OCI-LY1 (cell line): Measurements from ENCODE around the gene TPSD1.

Experiments used
- H2AFZ ChIP-seq: fragments of 200-600 bp; sonication (generic), shearing (Covaris generic); 2 replicates; pipeline ENCODE4 v1.6.0; 2014; ENCODE audit warnings: antibody characterized with exemption, mild to moderate bottlenecking, low read length
- H3F3A ChIP-seq: fragments of 200-600 bp; sonication (generic), shearing (Covaris generic); 2 replicates; pipeline ENCODE4 v1.6.0; 2014; ENCODE audit warnings: mild to moderate bottlenecking, antibody characterized with exemption, low read length, moderate library complexity; ENCODE audit not compliant: insufficient read depth
- H3K27ac ChIP-seq: fragments of 200-600 bp; sonication (generic); 2 replicates; pipeline ENCODE4 v1.5.1; 2014; ENCODE audit warnings: low read length, mixed run types, mild to moderate bottlenecking, low read depth; ENCODE audit not compliant: poor library complexity, severe bottlenecking
- H3K27me3 ChIP-seq: fragments of 200-600 bp; sonication (generic); 2 replicates; pipeline ENCODE4 v1.6.0; 2014; ENCODE audit warnings: antibody characterized with exemption, mild to moderate bottlenecking, low read length, moderate library complexity; ENCODE audit not compliant: insufficient read depth
- H3K36me3 ChIP-seq: fragments of 200-600 bp; sonication (generic); 2 replicates; pipeline ENCODE4 v1.6.1; 2014; ENCODE audit warnings: mild to moderate bottlenecking, antibody characterized with exemption, low read length, moderate library complexity, mixed read lengths; ENCODE audit not compliant: insufficient read depth
- H3K4me1 ChIP-seq: fragments of 200-600 bp; sonication (generic); 2 replicates; pipeline ENCODE4 v1.5.1; 2014; ENCODE audit warnings: mild to moderate bottlenecking, low read length, moderate library complexity; ENCODE audit not compliant: insufficient read depth, severe bottlenecking
- H3K4me2 ChIP-seq: fragments of 200-600 bp; sonication (generic), shearing (Covaris generic); 2 replicates; pipeline ENCODE4 v1.6.1; 2014; ENCODE audit warnings: low read length
- H3K4me3 ChIP-seq: fragments of 200-600 bp; sonication (generic); 2 replicates; pipeline ENCODE4 v1.5.1; 2014; ENCODE audit warnings: low read length, low read depth, mild to moderate bottlenecking, mixed read lengths; ENCODE audit not compliant: poor library complexity, severe bottlenecking
- H3K79me2 ChIP-seq: fragments of 200-600 bp; shearing (Covaris generic); 2 replicates; pipeline ENCODE4 v1.6.1; 2016; ENCODE audit warnings: mixed run types, low read length, mixed read lengths; ENCODE audit not compliant: insufficient read depth
- H3K9ac ChIP-seq: fragments of 200-600 bp; sonication (generic), shearing (Covaris generic); 2 replicates; pipeline ENCODE4 v1.6.1; 2014; ENCODE audit warnings: mild to moderate bottlenecking, low read length, mixed read lengths
- H3K9me2 ChIP-seq: fragments of 200-600 bp; sonication (generic), shearing (Covaris generic); 2 replicates; pipeline ENCODE4 v1.6.1; 2014; ENCODE audit warnings: low read depth, mild to moderate bottlenecking, low read length, mixed read lengths
- H3K9me3 ChIP-seq: fragments of 200-600 bp; shearing (Covaris generic); 2 replicates; pipeline ENCODE4 v1.6.1; 2014; ENCODE audit warnings: low read length, mixed read lengths
- H4K20me1 ChIP-seq: fragments of 200-600 bp; sonication (generic), shearing (Covaris generic); 2 replicates; pipeline ENCODE4 v1.6.0; 2016; ENCODE audit warnings: mild to moderate bottlenecking, low read length; ENCODE audit not compliant: insufficient read depth
- CTCF ChIP-seq: fragments of 200-600 bp; sonication (generic), shearing (Covaris generic); IDR thresholded peaks from 2 replicates; pipeline ENCODE4 v1.5.1; 2017; ENCODE audit warnings: mild to moderate bottlenecking, antibody characterized with exemption, low read length, moderate library complexity, mixed read lengths
- EZH2 ChIP-seq: fragments of 200-600 bp; sonication (generic), shearing (Covaris generic); IDR thresholded peaks from 2 replicates; pipeline ENCODE4 v1.8.0; 2017; ENCODE audit warnings: borderline replicate concordance, mixed run types, mild to moderate bottlenecking, antibody characterized with exemption, low read length, moderate library complexity, mixed read lengths

TPSD1 gene

GRCh38 chr16:1220841-1221627 is 34.8 kb upstream of the TPSD1 start:
- Histone ChIP-seq H3K9me3 (no peaks in the 10 kb centered on the region), H3K4me3 (no peak overlapping the region), H4K20me1 (no peaks in the 10 kb centered on the region), H3K27ac (no peak overlapping the region), H3K4me1 (no peaks in the 10 kb centered on the region), H3K36me3 (no peaks in the 10 kb centered on the region), H3K27me3 (0 out of 2 replicates have a peak, but pooled peaks cover 3% of the 10 kb centered on the region), H3F3A (no peaks in the 10 kb centered on the region), H3K9me2 (no peaks in the 10 kb centered on the region), H2AFZ (no peak overlapping the region), H3K4me2 (no peak overlapping the region), H3K79me2 (no peaks in the 10 kb centered on the region), H3K9ac (no peak overlapping the region)
- TF ChIP-seq CTCF (no peak), EZH2 (no peak)

DNA sequence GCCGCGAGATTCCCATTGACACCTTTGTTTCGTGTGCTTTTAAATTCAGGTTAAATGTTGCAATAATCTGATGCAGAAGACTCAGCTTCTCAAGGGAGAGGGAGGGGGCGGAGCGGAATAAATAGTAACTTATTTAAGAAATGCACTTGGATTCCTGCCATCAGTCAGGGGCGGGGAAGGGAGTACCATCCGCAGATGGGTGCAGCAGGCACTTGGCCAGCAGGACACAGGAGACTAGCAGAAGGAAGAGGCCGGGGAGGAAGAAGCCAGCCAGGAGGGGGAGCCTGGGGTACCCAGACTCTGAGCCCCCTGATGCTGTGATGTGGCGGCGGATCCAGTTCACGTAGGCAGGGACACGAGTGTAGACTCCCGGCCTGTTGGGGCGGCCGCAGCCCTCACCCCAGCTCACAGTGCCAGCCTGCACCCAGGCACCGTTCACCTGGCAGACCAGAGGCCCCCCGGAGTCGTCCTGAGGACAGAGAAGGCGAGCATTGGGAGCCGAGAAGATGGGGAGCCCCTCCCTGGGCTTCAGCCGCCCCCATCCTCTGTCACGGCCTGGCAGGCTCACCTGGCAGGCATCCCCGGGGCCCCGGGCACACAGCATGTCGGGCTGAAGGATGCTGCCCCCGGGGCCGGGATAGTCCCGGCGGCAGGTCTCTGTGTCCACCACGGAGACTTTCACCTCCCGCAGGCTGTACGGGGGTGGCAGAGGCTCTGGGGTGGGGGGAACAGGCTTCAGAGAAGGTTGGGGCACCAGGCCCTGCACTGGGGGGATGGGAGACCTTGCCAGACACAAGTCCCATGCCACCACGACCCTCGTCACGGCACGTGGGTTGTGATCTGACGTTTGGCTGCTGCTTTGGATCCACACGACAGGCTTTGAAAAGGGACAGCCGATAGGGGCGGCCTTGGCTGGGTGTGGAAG is 34.0 kb upstream of the TPSD1 start:
- Histone ChIP-seq H3K79me2 (no peaks in the 10 kb centered on the region), H3F3A (no peaks in the 10 kb centered on the region), H3K4me2 (no peak overlapping the region), H3K9ac (no peak overlapping the region), H3K36me3 (no peaks in the 10 kb centered on the region), H2AFZ (no peak overlapping the region), H3K9me2 (no peaks in the 10 kb centered on the region), H3K27me3 (0 out of 2 replicates have a peak, but pooled peaks cover 3% of the 10 kb centered on the region), H4K20me1 (no peaks in the 10 kb centered on the region), H3K4me1 (no peaks in the 10 kb centered on the region), H3K4me3 (no peak overlapping the region), H3K9me3 (no peaks in the 10 kb centered on the region), H3K27ac (no peak overlapping the region)
- TF ChIP-seq CTCF: no peak
- TF ChIP-seq EZH2: no peak

DNA sequence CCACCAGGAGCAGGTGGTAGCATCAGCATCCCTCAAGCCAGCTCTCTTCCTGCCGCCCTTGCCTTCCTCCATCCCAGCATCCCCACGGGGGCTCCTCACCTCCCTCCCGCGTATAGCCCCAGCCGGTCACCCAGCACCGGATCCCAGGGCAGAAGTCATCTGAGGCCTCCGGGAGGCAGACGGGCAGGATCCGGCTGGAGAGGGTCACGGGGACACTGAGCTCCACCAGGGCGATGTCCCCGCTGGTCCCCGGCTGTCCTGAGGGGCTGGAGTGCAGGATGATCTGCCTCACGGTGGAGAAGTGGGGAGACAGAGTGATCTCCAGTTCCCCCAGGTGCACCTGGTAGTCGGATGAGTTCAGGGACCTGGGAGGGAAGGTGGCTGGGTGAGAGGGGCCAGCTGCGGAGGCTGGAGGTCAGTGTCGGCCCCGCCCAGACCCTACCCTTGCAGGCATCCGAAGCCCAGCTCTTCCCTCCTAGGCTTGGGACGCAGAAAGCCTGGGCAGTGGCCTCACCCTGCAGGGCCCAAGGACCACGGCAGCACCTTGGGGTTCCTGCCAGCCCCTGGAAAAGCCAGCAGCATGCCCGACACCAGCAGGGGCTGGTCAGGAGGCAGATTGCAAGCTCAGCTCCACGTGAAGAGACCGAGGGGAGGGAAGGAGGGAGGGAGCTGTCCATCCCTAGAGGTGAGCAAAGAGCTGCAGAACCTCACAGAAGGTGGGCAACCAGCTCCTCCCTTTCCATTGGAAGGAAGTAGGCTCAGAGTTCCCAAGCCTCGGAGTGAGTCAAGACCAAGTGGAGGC is 33.1 kb upstream of the TPSD1 start:
- Histone ChIP-seq H3K9me3 (no peaks in the 10 kb centered on the region), H3K4me2 (no peak overlapping the region), H3K27ac (no peak overlapping the region), H3K27me3 (0 out of 2 replicates have a peak, but pooled peaks cover 3% of the 10 kb centered on the region), H3K79me2 (no peaks in the 10 kb centered on the region), H3K9ac (no peak overlapping the region), H3K9me2 (no peaks in the 10 kb centered on the region), H3K4me3 (no peak overlapping the region), H3K4me1 (no peaks in the 10 kb centered on the region), H2AFZ (no peak overlapping the region), H3F3A (no peaks in the 10 kb centered on the region), H3K36me3 (no peaks in the 10 kb centered on the region), H4K20me1 (no peaks in the 10 kb centered on the region)
- TF ChIP-seq CTCF (no peak), EZH2 (no peak)
